Stomach (tissue), 9 donors: ENCODE results near the gene FUT6. TPM values are rescaled to one million over a fixed set of nuclear protein-coding genes. Genes with fewer than 3 reads are reported as not detected.

Experiments used
- DNase-seq, 2 donors: peaks; one replicate each; pipeline versions ENCODE4 v3.0.0 to v3.0.0-alpha.2; 2013 to 2019
- H3K27ac ChIP-seq, 5 donors: fragments of 200-600 bp in 4 of 5; sonication (generic) in 4 of 5; one replicate each; pipeline ENCODE4 v1.5.1; 2013 to 2019; ENCODE audit warnings: mild to moderate bottlenecking in 1 of 5, moderate library complexity in 1 of 5
- H3K27me3 ChIP-seq, 3 donors: fragments of 200-600 bp; sonication (generic); one replicate each; pipeline ENCODE4 v1.5.1; 2017 to 2019; ENCODE audit warnings: mixed run types in 1 of 3
- H3K36me3 ChIP-seq, 4 donors: fragments of 200-600 bp; sonication (generic); 1 replicate in 3 of 4; 2 replicates in 1 of 4; pipeline ENCODE4 v1.5.1; 2016 to 2019
- H3K4me1 ChIP-seq, 4 donors: fragments of 200-600 bp; sonication (generic); one replicate each; pipeline ENCODE4 v1.5.1; 2016 to 2019
- H3K4me3 ChIP-seq, 4 donors: fragments of 200-600 bp; sonication (generic) in 3 of 4; one replicate each; pipeline ENCODE4 v1.5.1; 2016 to 2019; ENCODE audit warnings: mild to moderate bottlenecking in 1 of 4
- H3K9me3 ChIP-seq, 4 donors: fragments of 200-600 bp; sonication (generic); one replicate each; pipeline ENCODE4 v1.5.1; 2016 to 2019
- CTCF ChIP-seq, 7 experiments: fragments of 450-650 bp in 4 of 7; fragments of 200-600 bp in 3 of 7; sonication (generic) in 3 of 7; IDR thresholded peaks; one replicate each; pipeline ENCODE4 v1.5.1; 2016 to 2019; ENCODE audit warnings: antibody characterized with exemption in 7 of 7, control low read depth in 2 of 7, mild to moderate bottlenecking in 1 of 7
- EP300 ChIP-seq: sonication (generic); formaldehyde crosslinking; IDR thresholded peaks from one replicate; pipeline ENCODE4 v1.6.1; 2017; ENCODE audit warnings: antibody characterized with exemption
- POLR2A ChIP-seq, 4 donors: fragments of 450-650 bp; IDR thresholded peaks; one replicate each; pipeline ENCODE4 v1.6.1; 2016; ENCODE audit warnings: antibody characterized with exemption in 4 of 4, control low read depth in 2 of 4, mild to moderate bottlenecking in 1 of 4, moderate library complexity in 1 of 4
- POLR2AphosphoS5 ChIP-seq, 3 donors: sonication (generic); formaldehyde crosslinking; IDR thresholded peaks; one replicate each; pipeline ENCODE4 v1.6.1; 2016; ENCODE audit warnings: antibody characterized with exemption in 3 of 3
- WGBS, 5 donors: extraction: QIAGEN DNeasy Blood & Tissue Kit in 3 of 5; methylation state at CpG; one replicate each; pipeline versions ENCODE4 v1.1.5 to v1.1.7; 2013 to 2018; 5-methylcytosine and 5-hydroxymethylcytosine counted together
- intact Hi-C: fragments of 100-400 bp; cut with DNase I; formaldehyde crosslinking; loops from one replicate; pipeline ENCODE4 v1.15.1; 2023; ENCODE audit warnings: low total_unique reads
- polyA plus RNA-seq, 3 donors: library from polyadenylated mRNA; stranded (reverse); fragments of 200-250 nt; gene quantifications; one replicate each; pipeline ENCODE4 v1.2.3, GENCODE V29; 2013
- total RNA-seq, 5 donors: library from RNA; depleted of rRNA; stranded (reverse); fragments of >200 nt; gene quantifications; one replicate each; pipeline versions ENCODE4 v1.1.0 to v1.2.3, GENCODE V29; 2014 to 2016
- donor health status: healthy with polysubstance abuse.
- donor health status: Bipolar disorder and iron deficiency.
- donor health status: healthy.

Gene FUT6
- total and polyA plus RNA-seq, 8 donors: 0.18 to 105 (median 15.3) TPM; not detected in 5

GRCh38 chr19:5809469-5809868, 30.0 kb downstream of the FUT6 start:
- Histone ChIP-seq H3K4me3 (no peak overlapping the region), H3K4me1 (peaks cover 2 to 17% (median 14%) of the 10 kb centered on the region in 4 donors), H3K9me3 (no peaks in the 10 kb centered on the region), H3K27ac (no peak overlapping the region), H3K36me3 (peaks cover 0 to 10% (median 0%) of the 10 kb centered on the region in 4 donors), H3K27me3 (peaks cover 0 to 12% (median 1%) of the 10 kb centered on the region in 3 donors)
- intact Hi-C loops: loop anchor here (10.0 kb wide), 1 partner anchor 85 kb away; no protein-coding TSS in a partner anchor
- 72 to 85% (median 81%) methylated on average over 10 of the region's 10 CpGs for WGBS, 5 donors
- TF ChIP-seq EP300: no peak
- no peak for DNase-seq

GRCh38 chr19:5809053-5809452, 30.4 kb downstream of the FUT6 start:
- no peak for TF ChIP-seq EP300
- TF ChIP-seq POLR2AphosphoS5 (IDR thresholded peaks at IDR 0.05): no peak
- TF ChIP-seq CTCF (IDR thresholded peaks at IDR 0.05): no peak
- TF ChIP-seq POLR2A (IDR thresholded peaks at IDR 0.05): no peak
- Histone ChIP-seq H3K4me1 (peaks cover 5 to 21% (median 18%) of the 10 kb centered on the region in 4 donors), H3K4me3 (no peak overlapping the region), H3K9me3 (no peaks in the 10 kb centered on the region), H3K36me3 (peaks cover 0 to 10% (median 0%) of the 10 kb centered on the region in 4 donors), H3K27me3 (peaks cover 0 to 16% (median 5%) of the 10 kb centered on the region in 3 donors), H3K27ac (no peak overlapping the region)
- DNase-seq: no peak
- intact Hi-C loops: loop anchor here (10.0 kb wide), 1 partner anchor 86 kb away; no protein-coding TSS in a partner anchor
- WGBS, 5 donors: 85 to 94% (median 91%) methylated on average over 9 of the region's 9 CpGs

GRCh38 chr19:5808120-5808816, 31.2 kb downstream of the FUT6 start:
- H3K9me3 ChIP-seq: no peaks in the 10 kb centered on the region
- no peak overlapping the region for H3K4me3 ChIP-seq
- intact Hi-C loops: loop anchor here (10.0 kb wide), 1 partner anchor 87 kb away; no protein-coding TSS in a partner anchor
- TF ChIP-seq POLR2A (IDR thresholded peaks at IDR 0.05) (no peak), CTCF (IDR thresholded peaks at IDR 0.05) (no peak), EP300 (no peak), POLR2AphosphoS5 (IDR thresholded peaks at IDR 0.05) (no peak)
- 81 to 90% (median 86%) methylated on average over 15 to 21 of the region's 21 CpGs for WGBS, 5 donors
- H3K4me1 ChIP-seq: peaks cover 11 to 29% (median 26%) of the 10 kb centered on the region in 4 donors
- H3K27me3 ChIP-seq: peaks cover 0 to 24% (median 11%) of the 10 kb centered on the region in 3 donors
- H3K27ac ChIP-seq: no peak overlapping the region
- no peak for DNase-seq
- peaks cover 0 to 10% (median 0%) of the 10 kb centered on the region in 4 donors for H3K36me3 ChIP-seq

- Histone ChIP-seq H3K27me3 (peaks cover 0 to 38% (median 17%) of the 10 kb centered on the region in 3 donors), H3K4me3 (no peak overlapping the region), H3K27ac (peak overlapping the region in 2 of 5 donors; percentile 69 to 88), H3K36me3 (peaks cover 0 to 4% (median 0%) of the 10 kb centered on the region in 4 donors), H3K4me1 (peaks cover 16 to 40% (median 37%) of the 10 kb centered on the region in 4 donors), H3K9me3 (no peaks in the 10 kb centered on the region)
- TF ChIP-seq EP300: no peak
- no peak for TF ChIP-seq POLR2A (IDR thresholded peaks at IDR 0.05)
- TF ChIP-seq POLR2AphosphoS5 (IDR thresholded peaks at IDR 0.05): no peak
- no peak for TF ChIP-seq CTCF (IDR thresholded peaks at IDR 0.05)
- WGBS, 5 donors: 93 to 96% (median 94%) methylated on average over 5 of the region's 5 CpGs
- no peak for DNase-seq
- intact Hi-C loops: loop anchor here (10.0 kb wide), 1 partner anchor 88 kb away; no protein-coding TSS in a partner anchor
Observed at GRCh38 chr19:5806905-5807304, 32.6 kb downstream of the FUT6 start.
